K562 (cell line): ENCODE measurements around the gene CRABP2. TPM values are rescaled to one million over a fixed set of nuclear protein-coding genes. Genes with fewer than 3 reads are reported as not detected.

Experiments
- ATAC-seq: fragments of 200-7000 bp; cut with Tn5 transposase; 3 replicates; pipeline ENCODE4 v1.9.1; 2020; ENCODE audit warnings: moderate library complexity
- BruUV-seq: library from RNA; stranded (reverse); fragments of 400-500 nt; replicated peaks from 2 replicates; lab custom pipeline; 2021; lab: Mats Ljungman, UMichigan
- CTCF ChIA-PET: fragments of 300-600 bp; formaldehyde crosslinking; extraction: SDS; loops from one replicate; lab custom pipeline; 2021; ENCODE audit warnings: low intra/inter-chr PET ratio; lab: Yijun Ruan, JAX
- POLR2A ChIA-PET: fragments of 300-600, 350-650 bp; sonication (Branson Sonifier 250); formaldehyde crosslinking; extraction: SDS; loops from one replicate; lab custom pipeline; 2021; ENCODE audit warnings: antibody characterized with exemption, inconsistent platforms; lab: Yijun Ruan, JAX
- DNase-seq, 4 experiments: peaks; one replicate each; pipeline versions ENCODE4 v3.0.0 to v3.0.0-alpha.2; 2011 to 2018; ENCODE audit warnings: low spot score in 3 of 4, mixed read lengths in 3 of 4; ENCODE audit errors: extremely low read depth in 1 of 4
- FAIRE-seq: peaks from 2 replicates; lab custom pipeline; 2011; peaks lifted over from hg19 to GRCh38; lab: Jason Lieb, UNC
- H2AFZ ChIP-seq: 2 replicates; pipeline ENCODE4 v1.6.0; 2011; ENCODE audit warnings: low read depth, low read length, control low read depth, inconsistent platforms
- H3K27ac ChIP-seq: fragments of 200-600 bp; 3 replicates; pipeline ENCODE4 v1.8.0; 2011; ENCODE audit warnings: low read depth, mild to moderate bottlenecking, control low read depth, inconsistent platforms, low read length, moderate library complexity, mixed read lengths; ENCODE audit errors: extremely low read depth
- H3K27me3 ChIP-seq, 2 experiments: fragments of 300-600 bp in 1 of 2; 2 replicates in 1 of 2; 3 replicates in 1 of 2; pipeline versions ENCODE4 v1.6.0 to v1.8.0; 2011; ENCODE audit warnings: inconsistent platforms in 2 of 2, low read length in 2 of 2, mild to moderate bottlenecking in 1 of 2, mixed read lengths in 1 of 2, moderate library complexity in 1 of 2; ENCODE audit not compliant: control insufficient read depth in 2 of 2, insufficient read depth in 2 of 2
- H3K36me3 ChIP-seq: fragments of 300-600 bp; 3 replicates; pipeline ENCODE4 v1.8.0; 2011; ENCODE audit warnings: mild to moderate bottlenecking, low read length, inconsistent platforms; ENCODE audit not compliant: control insufficient read depth, insufficient read depth
- H3K4me1 ChIP-seq, 2 experiments: fragments of 200-600 bp in 1 of 2; replicated peaks in 1 of 2; 2 replicates in 1 of 2; 3 replicates in 1 of 2; pipeline versions ENCODE4 v1.5.1 to v1.8.0; 2011; ENCODE audit warnings: inconsistent platforms in 2 of 2, low read length in 2 of 2, mild to moderate bottlenecking in 1 of 2, mixed read lengths in 1 of 2, moderate library complexity in 1 of 2; ENCODE audit not compliant: control insufficient read depth in 2 of 2, insufficient read depth in 2 of 2
- H3K4me2 ChIP-seq: 2 replicates; pipeline ENCODE4 v1.6.1; 2011; ENCODE audit warnings: low read length, control low read depth, inconsistent platforms, mixed read lengths; ENCODE audit not compliant: insufficient read depth
- H3K4me3 ChIP-seq: fragments of 200-600 bp; sonication (generic), shearing (Covaris generic); 2 replicates; pipeline ENCODE4 v1.5.1; 2016; ENCODE audit warnings: control low read depth, inconsistent platforms
- H3K79me2 ChIP-seq: fragments of 200-600 bp; 3 replicates; pipeline ENCODE4 v1.8.0; 2011; ENCODE audit warnings: low read length, inconsistent platforms; ENCODE audit not compliant: control insufficient read depth, insufficient read depth
- H3K9ac ChIP-seq, 2 experiments: 2 replicates each; pipeline versions ENCODE4 v1.6.0 to v1.6.1; 2011; ENCODE audit warnings: low read depth in 2 of 2, low read length in 2 of 2, control low read depth in 1 of 2, inconsistent platforms in 1 of 2, mild to moderate bottlenecking in 1 of 2, mixed read lengths in 1 of 2; ENCODE audit not compliant: insufficient read depth in 1 of 2
- H3K9me1 ChIP-seq: one replicate; pipeline ENCODE4 v1.6.0; 2011; ENCODE audit warnings: inconsistent platforms, mild to moderate bottlenecking, low read length, moderate library complexity; ENCODE audit not compliant: control insufficient read depth, insufficient read depth
- H3K9me3 ChIP-seq: replicated peaks from 2 replicates; pipeline ENCODE4 v1.5.1; 2011; ENCODE audit warnings: low read depth, low read length, inconsistent platforms; ENCODE audit not compliant: control insufficient read depth, insufficient read depth
- H4K20me1 ChIP-seq: replicated peaks from 2 replicates; pipeline ENCODE4 v1.6.1; 2011; ENCODE audit warnings: low read length, inconsistent platforms, mixed read lengths; ENCODE audit not compliant: control insufficient read depth, insufficient read depth
- GATAD2B ChIP-seq: fragments of 450-650 bp; IDR thresholded peaks from 2 replicates; pipeline ENCODE4 v1.6.1; 2017; ENCODE audit warnings: mild to moderate bottlenecking, borderline replicate concordance
- RB1 ChIP-seq: fragments of 450-650 bp; IDR thresholded peaks from 2 replicates; pipeline ENCODE4 v1.6.1; 2017; ENCODE audit warnings: low read depth, mild to moderate bottlenecking
- RBFOX2 ChIP-seq: fragments of 200-400 bp; formaldehyde crosslinking; IDR thresholded peaks from 2 replicates; pipeline ENCODE4 v1.6.1; 2017; ENCODE audit warnings: low read depth, mild to moderate bottlenecking, low read length, moderate library complexity
- ZC3H4 ChIP-seq: sonication (generic); formaldehyde crosslinking; IDR thresholded peaks from 2 replicates; pipeline ENCODE4 v1.9.0; 2021; ENCODE audit warnings: missing genetic modification reagents, borderline replicate concordance
- WGBS: fragments of 100-300 bp; shearing (Covaris generic); methylation state at CpG from one replicate; pipeline ENCODE4 v1.1.6; 2016; ENCODE audit warnings: low coverage, mixed read lengths; ENCODE audit not compliant: insufficient coverage; ENCODE audit errors: missing lambda C conversion rate; 5-methylcytosine and 5-hydroxymethylcytosine counted together
- in situ Hi-C: fragments of 300-500 bp; cut with MboI; formaldehyde crosslinking; loops from 4 replicates; pipeline ENCODE4 v1.15.0; 2018; ENCODE audit warnings: inconsistent platforms, mixed read lengths
- intact Hi-C: fragments of 100-400 bp; cut with micrococcal nuclease; formaldehyde crosslinking; loops from 2 replicates; pipeline ENCODE4 v1.14.2; 2022
- polyA plus RNA-seq, 8 experiments: library from polyadenylated mRNA; depleted of rRNA in 4 of 8; stranded (reverse) in 5 of 8; unstranded in 3 of 8; fragments of >200 nt; fragmentation: Nextera tagmentation in 2 of 8; fragmentation: Illumina TruSeq in 1 of 8; extraction: Ambion mirVana in 2 of 8; extraction: Trizol in 1 of 8; gene quantifications; 2 replicates each; pipeline versions ENCODE4 v1.2.1 to v1.2.3, GENCODE V29; 2011 to 2014; ENCODE audit warnings: inconsistent platforms in 1 of 8, missing spikeins in 1 of 8
- total RNA-seq, 7 experiments: library from RNA; depleted of rRNA in 6 of 7; stranded (reverse); fragments of >200 nt in 6 of 7; fragmentation: Illumina TruSeq in 2 of 7; extraction: Trizol in 2 of 7; gene quantifications; 2 replicates each; pipeline versions ENCODE4 v1.2.1 to v1.2.3, GENCODE V29; 2011 to 2021; ENCODE audit warnings: low replicate concordance in 1 of 7
- TF ChIP-seq, protein P1 (sequence below): IDR thresholded peaks from 2 replicates; pipeline ENCODE4 v1.6.1; 2011; ENCODE audit warnings: borderline replicate concordance, low read depth, mild to moderate bottlenecking, moderate library complexity, low read length; ENCODE audit not compliant: insufficient read depth, poor library complexity, severe bottlenecking
- TF ChIP-seq, protein P2 (sequence below): sonication (generic); formaldehyde crosslinking; IDR thresholded peaks from 2 replicates; pipeline ENCODE4 v1.9.0; 2022; ENCODE audit warnings: mild to moderate bottlenecking, missing genetic modification reagents
- TF ChIP-seq, protein P3 (sequence below): fragments of 250-450 bp; sonication (Bioruptor Pico); IDR thresholded peaks from 2 replicates; pipeline ENCODE4 v1.8.0; 2021; ENCODE audit warnings: moderate library complexity, mild to moderate bottlenecking, inconsistent platforms
- TF ChIP-seq, protein P4 (sequence below): sonication (generic); formaldehyde crosslinking; IDR thresholded peaks from 2 replicates; pipeline ENCODE4 v1.9.0; 2022; ENCODE audit warnings: mild to moderate bottlenecking, missing genetic modification reagents

Gene CRABP2
- total and polyA plus RNA-seq, 9 of the 15 experiments (the other 6 are each of a cell fraction or from before 2014, with no cell fraction given): 0.30 to 2.5 (median 0.82) TPM

DNA sequence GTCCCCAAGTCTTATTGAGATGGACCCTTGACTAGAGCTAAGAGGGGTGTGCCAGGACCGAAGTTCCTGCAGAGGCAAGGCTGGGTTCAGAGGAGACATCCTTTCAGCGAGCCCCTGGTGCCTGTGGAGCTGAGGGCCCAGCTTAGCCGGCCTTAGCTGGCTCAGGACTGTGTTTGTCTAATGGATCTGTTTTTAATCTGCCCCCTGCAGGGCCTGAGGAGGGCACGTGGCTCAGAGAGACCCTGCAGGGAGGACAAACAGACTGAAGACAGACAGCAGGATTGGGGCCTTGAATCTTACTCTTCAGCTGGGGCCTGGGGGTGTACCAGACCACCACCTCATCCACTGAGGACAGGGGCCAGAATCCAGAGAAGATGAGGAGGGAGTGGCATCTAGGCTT is 1.6 kb downstream of the CRABP2 start (continued):
- TF ChIP-seq, protein P1, sequence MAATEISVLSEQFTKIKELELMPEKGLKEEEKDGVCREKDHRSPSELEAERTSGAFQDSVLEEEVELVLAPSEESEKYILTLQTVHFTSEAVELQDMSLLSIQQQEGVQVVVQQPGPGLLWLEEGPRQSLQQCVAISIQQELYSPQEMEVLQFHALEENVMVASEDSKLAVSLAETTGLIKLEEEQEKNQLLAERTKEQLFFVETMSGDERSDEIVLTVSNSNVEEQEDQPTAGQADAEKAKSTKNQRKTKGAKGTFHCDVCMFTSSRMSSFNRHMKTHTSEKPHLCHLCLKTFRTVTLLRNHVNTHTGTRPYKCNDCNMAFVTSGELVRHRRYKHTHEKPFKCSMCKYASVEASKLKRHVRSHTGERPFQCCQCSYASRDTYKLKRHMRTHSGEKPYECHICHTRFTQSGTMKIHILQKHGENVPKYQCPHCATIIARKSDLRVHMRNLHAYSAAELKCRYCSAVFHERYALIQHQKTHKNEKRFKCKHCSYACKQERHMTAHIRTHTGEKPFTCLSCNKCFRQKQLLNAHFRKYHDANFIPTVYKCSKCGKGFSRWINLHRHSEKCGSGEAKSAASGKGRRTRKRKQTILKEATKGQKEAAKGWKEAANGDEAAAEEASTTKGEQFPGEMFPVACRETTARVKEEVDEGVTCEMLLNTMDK: peak; percentile 78
- TF ChIP-seq, protein P2, sequence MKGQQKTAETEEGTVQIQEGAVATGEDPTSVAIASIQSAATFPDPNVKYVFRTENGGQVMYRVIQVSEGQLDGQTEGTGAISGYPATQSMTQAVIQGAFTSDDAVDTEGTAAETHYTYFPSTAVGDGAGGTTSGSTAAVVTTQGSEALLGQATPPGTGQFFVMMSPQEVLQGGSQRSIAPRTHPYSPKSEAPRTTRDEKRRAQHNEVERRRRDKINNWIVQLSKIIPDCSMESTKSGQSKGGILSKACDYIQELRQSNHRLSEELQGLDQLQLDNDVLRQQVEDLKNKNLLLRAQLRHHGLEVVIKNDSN (CRISPR knock-in tag): peak; percentile 67
- TF ChIP-seq, protein P3, sequence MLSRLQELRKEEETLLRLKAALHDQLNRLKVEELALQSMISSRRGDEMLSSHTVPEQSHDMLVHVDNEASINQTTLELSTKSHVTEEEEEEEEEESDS (CRISPR knock-in tag): no peak

DNA sequence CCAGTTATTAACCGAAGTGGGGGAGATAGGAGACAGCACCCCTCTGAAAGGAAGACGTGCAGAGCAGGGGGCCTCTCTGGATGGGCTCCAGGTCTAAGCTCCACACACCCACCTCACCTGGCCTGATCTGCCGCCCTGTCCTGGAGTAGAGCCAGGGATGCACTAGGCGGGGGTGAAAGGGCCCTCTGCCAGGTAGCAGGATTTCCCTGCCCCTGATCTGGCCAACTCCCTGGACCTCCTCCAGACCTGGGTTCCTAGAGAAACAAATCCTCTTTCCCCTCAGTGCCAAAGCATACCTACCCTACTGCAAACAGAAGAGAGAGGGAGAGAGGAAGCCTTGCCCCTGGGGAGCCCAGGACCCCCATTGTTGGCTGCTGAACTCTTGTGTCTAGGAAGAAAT is 2.0 kb downstream of the CRABP2 start:
- ChIA-PET POLR2A (interaction anchor here (0.7 to 1.6 kb wide), 3 partner anchors 14 to 41 kb away, joined by 3 to 10 read pairs (median 4); no protein-coding TSS in a partner anchor), CTCF (interaction anchor here (4.4 kb wide), 1 partner anchor 14 kb away, joined by 64 read pairs; no protein-coding TSS in a partner anchor)
- 79% methylated on average over 4 of the region's 4 CpGs for WGBS
- peaks cover 15 to 36% of the 10 kb centered on the region in 2 experiments; a peak in 4 of 5 replicates for H3K4me1 ChIP-seq
- intact Hi-C loops (no loop called here), in situ Hi-C loops (no loop called here)
- H3K27me3 ChIP-seq: no peaks in the 10 kb centered on the region
- H3K4me2 ChIP-seq: no peak overlapping the region
- no peaks in the 10 kb centered on the region for H3K36me3 ChIP-seq
- ATAC-seq: no peak
- no peaks in the 10 kb centered on the region for H3K9me3 ChIP-seq
- H3K79me2 ChIP-seq: no peaks in the 10 kb centered on the region
- no peak overlapping the region for H3K27ac ChIP-seq
- no TSS peak for BruUV-seq
- no peaks in the 10 kb centered on the region for H3K9me1 ChIP-seq
- no peaks in the 10 kb centered on the region for H4K20me1 ChIP-seq
- H3K9ac ChIP-seq: peak overlapping the region in 1 of 2 experiments; percentile 29; a peak in 1 of 4 replicates
- FAIRE-seq: no peak
- TF ChIP-seq, protein P4, sequence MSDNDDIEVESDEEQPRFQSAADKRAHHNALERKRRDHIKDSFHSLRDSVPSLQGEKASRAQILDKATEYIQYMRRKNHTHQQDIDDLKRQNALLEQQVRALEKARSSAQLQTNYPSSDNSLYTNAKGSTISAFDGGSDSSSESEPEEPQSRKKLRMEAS: no peak
- TF ChIP-seq RBFOX2 (no peak), GATAD2B (no peak), RB1 (no peak), ZC3H4 (CRISPR knock-in tag) (no peak)
- DNase-seq: no peak
- no peak overlapping the region for H2AFZ ChIP-seq
- no peak overlapping the region for H3K4me3 ChIP-seq
